HG03139 (cell line): Measurements from ENCODE around the gene DUSP19.

ENCODE experiments used
- ATAC-seq: cut with Tn5 transposase; IDR thresholded peaks from one replicate; pipeline ENCODE4 v1.9.1; 2021; ENCODE audit not compliant: unreplicated experiment

DUSP19 gene

GRCh38 chr2:183124222-183124956 is 45.8 kb downstream of the DUSP19 start, which contains the start of gene NUP35:
Gene NUP35, plus strand, starts transcription at chr2:183124443. Its CDS starts 15 bp downstream, at chr2:183124458.
- ATAC-seq = peak; percentile 77

DNA sequence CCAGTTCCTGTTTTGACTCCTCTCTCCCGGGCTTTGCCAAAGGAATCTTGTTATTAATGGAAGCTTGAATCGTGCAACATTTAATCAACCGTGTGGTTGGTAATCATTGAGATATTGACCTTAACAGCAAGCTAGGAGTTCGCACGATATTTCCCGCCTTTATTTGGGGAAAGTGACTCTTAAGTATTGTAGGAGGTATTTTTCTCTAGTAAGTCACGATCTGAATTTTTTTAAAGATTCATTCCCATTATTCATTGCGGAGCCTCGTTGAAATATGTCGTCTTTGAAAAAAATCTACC is 46.4 kb downstream of the DUSP19 start:
- ATAC-seq = peak; percentile 3

- ATAC-seq = no peak
These were observed 47.3 kb downstream of the DUSP19 start for GRCh38 chr2:183125659-183126341.

- no peak for ATAC-seq
These were observed 48.1 kb downstream of the DUSP19 start for GRCh38 chr2:183126635-183127034.

DNA sequence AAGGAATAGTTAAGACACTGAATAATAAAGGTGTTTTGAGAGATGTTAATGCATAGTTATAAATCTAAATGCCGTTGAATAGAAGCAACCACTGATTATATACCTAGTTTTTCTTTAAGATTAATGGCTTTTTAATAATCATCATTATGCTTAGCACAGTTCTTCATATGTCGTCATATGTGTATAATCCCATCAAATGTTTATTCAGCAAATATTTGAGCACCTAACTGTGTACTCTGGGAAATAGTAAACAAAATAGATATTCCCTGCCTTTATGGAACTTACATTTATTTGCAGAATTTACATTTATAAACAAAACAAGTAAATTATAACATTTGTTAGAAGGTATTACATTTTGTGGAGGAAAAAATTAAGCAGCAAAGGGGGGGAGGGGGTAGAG is 55.5 kb downstream of the DUSP19 start:
- ATAC-seq = no peak

- ATAC-seq = no peak
These were observed 70.4 kb downstream of the DUSP19 start for GRCh38 chr2:183148955-183149354.

- no peak for ATAC-seq
These were observed 70.9 kb downstream of the DUSP19 start for GRCh38 chr2:183149489-183149888.
